Testis (tissue), 3 donors: ENCODE measurements around the gene IL1RAPL1. TPM values are rescaled to one million over a fixed set of nuclear protein-coding genes. Genes with fewer than 3 reads are reported as not detected.

Experiments
- DNase-seq: peaks from one replicate; pipeline ENCODE4 v3.0.0-alpha.2; 2019
- H3K27ac ChIP-seq, 2 donors: fragments of 200-600 bp; sonication (generic); one replicate each; pipeline ENCODE4 v1.5.1; 2019
- H3K27me3 ChIP-seq: fragments of 200-600 bp; sonication (generic); one replicate; pipeline ENCODE4 v1.5.1; 2019
- H3K36me3 ChIP-seq: fragments of 200-600 bp; sonication (generic); one replicate; pipeline ENCODE4 v1.5.1; 2017; ENCODE audit warnings: low read depth; ENCODE audit errors: missing control alignments
- H3K4me1 ChIP-seq: fragments of 200-600 bp; sonication (generic); one replicate; pipeline ENCODE4 v1.5.1; 2019
- H3K4me3 ChIP-seq, 2 donors: fragments of 200-600 bp; sonication (generic); one replicate each; pipeline ENCODE4 v1.5.1; 2017 to 2019
- H3K9me3 ChIP-seq: fragments of 200-600 bp; sonication (generic); one replicate; pipeline ENCODE4 v1.5.1; 2017
- CTCF ChIP-seq, 3 experiments: fragments of 450-650 bp in 2 of 3; fragments of 200-600 bp in 1 of 3; sonication (generic) in 1 of 3; IDR thresholded peaks; one replicate each; pipeline ENCODE4 v1.5.1; 2016 to 2019; ENCODE audit warnings: antibody characterized with exemption in 3 of 3, mild to moderate bottlenecking in 2 of 3, moderate library complexity in 1 of 3
- POLR2A ChIP-seq: fragments of 450-650 bp; IDR thresholded peaks from one replicate; pipeline ENCODE4 v1.6.1; 2017; ENCODE audit warnings: antibody characterized with exemption, mild to moderate bottlenecking, moderate library complexity
- WGBS, 2 donors: methylation state at CpG; one replicate each; pipeline ENCODE4 v1.1.5; 2018; 5-methylcytosine and 5-hydroxymethylcytosine counted together
- intact Hi-C: fragments of 100-400 bp; cut with DNase I; formaldehyde crosslinking; loops from one replicate; pipeline ENCODE4 v1.15.1; 2023; ENCODE audit warnings: low total_unique reads
- polyA plus RNA-seq: library from polyadenylated mRNA; stranded (reverse); fragments of 350-450 nt; fragmentation: Illumina TruSeq; extraction: RNeasy Lipid Tissue Mini Kit (QIAGEN cat#74804); gene quantifications from one replicate; pipeline ENCODE4 v1.2.3, GENCODE V29; 2014; ENCODE audit warnings: low read depth, low replicate concordance; ENCODE audit not compliant: insufficient read depth
- total RNA-seq, 2 donors: library from RNA; depleted of rRNA; stranded (reverse); fragments of >200 nt; gene quantifications; one replicate each; pipeline ENCODE4 v1.2.3, GENCODE V29; 2016

IL1RAPL1 gene
- total and polyA plus RNA-seq, 3 donors from 2014 or later, result 0.13 to 0.94 (median 0.93) TPM

- 97% methylated on average over 2 of the region's 2 CpGs for WGBS, 2 donors
- Histone ChIP-seq H3K27ac (no peak overlapping the region), H3K4me1 (no peaks in the 10 kb centered on the region), H3K36me3 (no peaks in the 10 kb centered on the region), H3K9me3 (no peaks in the 10 kb centered on the region), H3K27me3 (no peaks in the 10 kb centered on the region), H3K4me3 (no peak overlapping the region)
- intact Hi-C loops, result no loop called here
- TF ChIP-seq CTCF (IDR thresholded peaks at IDR 0.05), result no peak
- DNase-seq, result no peak
Observed at GRCh38 chrX:29431895-29432294, 844.6 kb downstream of the IL1RAPL1 start.

GRCh38 chrX:29432534-29432933, 845.3 kb downstream of the IL1RAPL1 start:
- DNase-seq, result no peak

GRCh38 chrX:29434939-29435338, 847.7 kb downstream of the IL1RAPL1 start:
- DNase-seq, result no peak
- Histone ChIP-seq H3K9me3 (no peaks in the 10 kb centered on the region), H3K36me3 (no peaks in the 10 kb centered on the region), H3K4me1 (no peaks in the 10 kb centered on the region), H3K27me3 (no peaks in the 10 kb centered on the region), H3K27ac (no peak overlapping the region), H3K4me3 (no peak overlapping the region)
- intact Hi-C loops, result no loop called here
- 93 to 98% methylated on average over 3 of the region's 3 CpGs for WGBS, 2 donors
- TF ChIP-seq POLR2A (no peak), CTCF (IDR thresholded peaks at IDR 0.05) (no peak)

More at GRCh38 chrX:29432534-29432933, 845.3 kb downstream of the IL1RAPL1 start:
- Histone ChIP-seq H3K4me3 (no peak overlapping the region), H3K27me3 (no peaks in the 10 kb centered on the region), H3K4me1 (no peaks in the 10 kb centered on the region), H3K9me3 (no peaks in the 10 kb centered on the region), H3K27ac (no peak overlapping the region), H3K36me3 (no peaks in the 10 kb centered on the region)
- intact Hi-C loops, result no loop called here
- TF ChIP-seq POLR2A (no peak), CTCF (IDR thresholded peaks at IDR 0.05) (no peak)

GRCh38 chrX:29435396-29435795, 848.1 kb downstream of the IL1RAPL1 start:
- Histone ChIP-seq H3K27ac (no peak overlapping the region), H3K36me3 (no peaks in the 10 kb centered on the region), H3K27me3 (no peaks in the 10 kb centered on the region), H3K4me3 (no peak overlapping the region), H3K4me1 (no peaks in the 10 kb centered on the region), H3K9me3 (no peaks in the 10 kb centered on the region)
- no peak for DNase-seq
- TF ChIP-seq CTCF (IDR thresholded peaks at IDR 0.05) (no peak), POLR2A (no peak)
- intact Hi-C loops, result no loop called here
- WGBS, 2 donors, result 78 to 88% methylated on average over 4 of the region's 4 CpGs

- intact Hi-C loops, result no loop called here
- no peaks in the 10 kb centered on the region for H3K36me3 ChIP-seq
- H3K4me3 ChIP-seq, result no peak overlapping the region
- TF ChIP-seq POLR2A (no peak), CTCF (IDR thresholded peaks at IDR 0.05) (no peak)
- H3K27ac ChIP-seq, result no peak overlapping the region
- no peaks in the 10 kb centered on the region for H3K27me3 ChIP-seq
- no peaks in the 10 kb centered on the region for H3K4me1 ChIP-seq
- 84 to 86% methylated on average over 2 of the region's 2 CpGs for WGBS, 2 donors
- no peak for DNase-seq
- no peaks in the 10 kb centered on the region for H3K9me3 ChIP-seq
Observed at GRCh38 chrX:29447867-29448266, 860.6 kb downstream of the IL1RAPL1 start.
